Neural crest cell (in vitro differentiated cells): ENCODE measurements around the gene ATP6V0C. TPM values are rescaled to one million over a fixed set of nuclear protein-coding genes. Genes with fewer than 3 reads are reported as not detected.
A peak's percentile ranks its signal among the peaks of the same experiment; 100 is the strongest.

ENCODE experiments used
- DNase-seq: peaks from one replicate; pipeline ENCODE4 v3.0.0; 2021; ENCODE audit warnings: low read depth, mixed read lengths, low spot score
- H3K27ac Mint-ChIP-seq: one replicate; pipeline ENCODE4 v1.8.0; 2021; ENCODE audit warnings: mild to moderate bottlenecking, mixed read lengths; ENCODE audit not compliant: unreplicated experiment
- H3K27me3 Mint-ChIP-seq: 2 replicates; pipeline ENCODE4 v1.8.0; 2021; ENCODE audit warnings: low read depth, mild to moderate bottlenecking, mixed read lengths
- H3K36me3 Mint-ChIP-seq: 2 replicates; pipeline ENCODE4 v1.8.0; 2021; ENCODE audit warnings: low read depth, mild to moderate bottlenecking, mixed read lengths
- H3K4me1 Mint-ChIP-seq: 2 replicates; pipeline ENCODE4 v1.8.0; 2021; ENCODE audit warnings: mixed read lengths
- H3K4me3 Mint-ChIP-seq: one replicate; pipeline ENCODE4 v1.8.0; 2021; ENCODE audit warnings: mild to moderate bottlenecking, mixed read lengths
- H3K9me3 Mint-ChIP-seq: 2 replicates; pipeline ENCODE4 v1.8.0; 2021; ENCODE audit warnings: mixed read lengths
- CTCF ChIP-seq: fragments of 200-600 bp; sonication (generic); conservative IDR thresholded peaks from 2 replicates; pipeline ENCODE4 v1.5.0; 2021; ENCODE audit warnings: antibody characterized with exemption, mild to moderate bottlenecking
- long read RNA-seq: library from polyadenylated mRNA; unstranded; transcript quantifications from one replicate; pipeline ENCODE4 v2.0.0, GENCODE V29; 2020
- total RNA-seq: library from RNA; stranded (reverse); gene quantifications from 2 replicates; pipeline ENCODE4 v1.2.1, GENCODE V29; 2021

The ATP6V0C gene
- 154 and 159 TPM in 2 replicates for total RNA-seq
- long read RNA-seq: 0 reads

DNA sequence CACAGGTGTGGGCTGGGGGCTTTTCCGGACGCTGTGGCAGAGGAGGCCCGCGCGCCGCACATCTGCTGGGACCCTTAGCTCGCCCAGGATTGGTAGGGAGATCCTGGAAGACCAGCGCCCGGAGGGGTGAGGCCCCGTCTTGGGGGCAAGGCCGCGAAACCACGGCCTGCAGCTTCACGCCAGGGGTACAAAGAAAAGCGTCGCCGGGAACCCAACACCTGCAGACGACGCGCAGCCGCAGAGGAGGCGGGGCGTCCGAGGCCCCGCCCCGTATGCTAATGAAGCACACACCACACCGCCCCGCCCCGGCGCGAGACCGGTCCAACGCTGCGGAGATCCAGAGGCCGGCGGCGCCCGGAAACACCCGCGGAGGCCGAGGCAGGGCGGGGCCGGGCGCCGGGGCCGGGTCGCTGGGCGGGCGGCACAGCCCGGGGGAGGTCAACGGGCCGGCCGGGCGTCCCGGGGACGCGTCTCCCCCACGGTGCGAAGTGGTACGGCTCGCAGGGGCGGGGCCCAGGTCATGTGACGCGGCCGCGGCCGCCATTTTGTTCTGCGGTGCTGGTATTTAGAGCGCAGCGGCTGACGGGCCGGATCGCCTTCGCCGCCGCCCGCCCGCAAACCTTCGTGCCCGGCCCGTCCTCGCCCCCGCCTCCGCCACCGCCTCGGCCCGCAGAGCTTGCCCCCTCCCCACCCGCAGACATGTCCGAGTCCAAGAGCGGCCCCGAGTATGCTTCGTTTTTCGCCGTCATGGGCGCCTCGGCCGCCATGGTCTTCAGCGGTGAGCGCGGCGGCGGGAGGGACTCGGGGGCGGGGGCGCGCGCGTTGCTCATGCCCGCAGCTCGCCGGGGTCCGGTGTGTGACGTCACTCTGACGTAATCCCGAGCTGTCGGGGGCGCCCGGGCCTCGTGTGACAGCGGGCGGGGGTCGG, at the start of gene ATP6V0C:
Gene ATP6V0C (plus strand): TSS at position 548 of the 928 bp plus-strand sequence. CDS start 152 bp downstream, at position 700.
- no peak for TF ChIP-seq CTCF
- Mint-ChIP-seq H3K27ac (peak within 1 kb of the TSS; percentile 98), H3K9me3 (no peaks in the 10 kb centered on the region), H3K27me3 (no peaks in the 10 kb centered on the region), H3K4me3 (peak within 1 kb of the TSS; percentile 96), H3K36me3 (no peaks in the 10 kb centered on the region), H3K4me1 (peaks cover 48% of the 10 kb centered on the region)
- DNase-seq: peak; percentile 84

DNA sequence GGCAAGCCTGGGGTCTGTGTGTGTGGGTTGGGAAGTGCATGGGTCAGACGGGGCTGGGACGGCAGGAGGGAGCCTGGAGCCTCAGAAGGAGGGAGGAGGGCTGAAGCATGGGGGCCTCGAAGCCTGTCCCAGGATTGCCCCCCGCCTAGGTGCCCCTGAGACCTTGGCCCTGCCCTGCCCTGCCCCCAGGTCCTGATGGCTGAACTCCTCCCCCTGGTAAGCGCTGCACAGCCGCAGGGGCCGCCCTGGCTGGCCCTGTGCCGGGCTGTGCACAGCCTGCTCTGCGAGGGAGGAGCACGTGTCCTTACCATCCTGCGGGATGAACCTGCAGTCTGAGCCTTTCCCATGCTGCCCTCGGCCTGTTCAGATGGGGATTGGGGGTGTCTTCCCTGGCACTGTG, 49.4 kb upstream of the ATP6V0C start:
- H3K36me3 Mint-ChIP-seq: peaks cover 3% of the 10 kb centered on the region

GRCh38 chr16:2465653-2466415, 47.9 kb upstream of the ATP6V0C start:
- no peaks in the 10 kb centered on the region for H3K36me3 Mint-ChIP-seq
- peaks cover 13% of the 10 kb centered on the region for H3K27me3 Mint-ChIP-seq
- H3K9me3 Mint-ChIP-seq: no peaks in the 10 kb centered on the region
- TF ChIP-seq CTCF: peak; percentile 45
- peaks cover 15% of the 10 kb centered on the region for H3K4me1 Mint-ChIP-seq
- peak overlapping the region; percentile 74 for H3K4me3 Mint-ChIP-seq
- H3K27ac Mint-ChIP-seq: no peak overlapping the region
- no peak for DNase-seq

More for the DNA sequence above, 49.4 kb upstream of the ATP6V0C start:
- TF ChIP-seq CTCF: no peak
- no peak overlapping the region for H3K27ac Mint-ChIP-seq
- peaks cover 11% of the 10 kb centered on the region for H3K27me3 Mint-ChIP-seq
- peaks cover 9% of the 10 kb centered on the region for H3K4me1 Mint-ChIP-seq
- H3K9me3 Mint-ChIP-seq: no peaks in the 10 kb centered on the region
- DNase-seq: no peak
- peak overlapping the region; percentile 67 for H3K4me3 Mint-ChIP-seq

DNA sequence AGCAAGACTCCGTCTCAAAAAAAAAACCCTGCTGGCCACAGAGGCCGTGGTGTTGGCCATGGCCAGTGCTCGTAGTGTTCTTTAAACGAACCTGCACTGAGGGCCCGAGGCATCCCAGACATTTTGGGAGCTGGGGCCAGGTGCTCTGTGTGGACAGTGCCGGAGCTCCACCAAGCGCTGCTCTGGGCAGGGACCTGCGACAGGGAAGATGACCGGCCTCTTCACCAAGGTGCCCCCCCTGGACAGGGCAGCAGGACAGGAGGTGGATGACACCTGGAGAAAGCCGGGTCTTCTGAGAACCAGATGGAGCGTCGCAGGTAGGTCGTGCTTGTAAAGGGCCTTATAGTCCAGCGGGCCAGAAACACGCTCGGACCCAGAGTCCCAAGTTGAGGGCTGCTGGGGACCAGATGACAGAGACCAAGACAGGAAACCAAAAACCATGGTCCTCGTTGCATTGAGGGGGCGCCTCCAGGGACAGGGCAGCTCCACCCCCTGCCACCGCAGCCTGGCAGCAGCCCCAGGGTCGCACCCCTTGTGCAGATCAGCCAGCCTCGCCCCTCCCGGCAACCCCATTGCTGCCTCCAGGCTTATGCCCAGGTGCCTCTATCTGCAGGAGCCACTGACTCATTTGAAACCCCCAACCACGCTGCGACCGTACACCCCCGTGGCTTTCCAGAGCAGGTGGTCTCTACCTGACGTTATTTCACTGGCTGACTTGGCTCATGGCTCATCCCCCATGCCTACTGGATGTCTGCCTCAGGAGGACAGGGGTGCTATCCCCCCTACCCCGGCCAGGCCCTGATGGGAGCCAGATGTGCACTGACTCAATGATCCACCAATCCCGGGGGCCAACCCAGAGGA, 46.9 kb upstream of the ATP6V0C start:
- no peak for TF ChIP-seq CTCF
- H3K4me3 Mint-ChIP-seq: peak overlapping the region; percentile 80
- peaks cover 15% of the 10 kb centered on the region for H3K4me1 Mint-ChIP-seq
- no peaks in the 10 kb centered on the region for H3K9me3 Mint-ChIP-seq
- H3K27ac Mint-ChIP-seq: peak overlapping the region; percentile 75
- H3K36me3 Mint-ChIP-seq: no peaks in the 10 kb centered on the region
- H3K27me3 Mint-ChIP-seq: peaks cover 13% of the 10 kb centered on the region
- DNase-seq: no peak
